GM12878 (cell line): ENCODE data around the gene PPP1R9B. TPM values are rescaled to one million over a fixed set of nuclear protein-coding genes. Genes with fewer than 3 reads are reported as not detected.

ENCODE experiments used
- ATAC-seq: fragments of 200-7000 bp; cut with Tn5 transposase; 3 replicates; pipeline ENCODE4 v1.9.1; 2020; ENCODE audit warnings: mild to moderate bottlenecking, moderate library complexity
- BruUV-seq: library from RNA; stranded (reverse); fragments of 400-500 nt; replicated peaks from 2 replicates; lab custom pipeline; 2021; lab: Mats Ljungman, UMichigan
- CTCF ChIA-PET: fragments of 300-600 bp; sonication (Branson Sonifier 250); formaldehyde crosslinking; extraction: SDS; loops from one replicate; lab custom pipeline; 2021; ENCODE audit warnings: inconsistent platforms; lab: Yijun Ruan, JAX
- POLR2A ChIA-PET: fragments of 350-600 bp; formaldehyde crosslinking; extraction: SDS; loops from one replicate; lab custom pipeline; 2021; ENCODE audit warnings: inconsistent platforms; lab: Charles Lee
- RAD21 ChIA-PET: fragments of 300-600 bp; sonication (Branson Sonifier 250); formaldehyde crosslinking; loops from one replicate; lab custom pipeline; 2023; ENCODE audit warnings: antibody characterized with exemption; ENCODE audit not compliant: unreplicated experiment; lab: Charles Lee
- SMC1A ChIA-PET: fragments of 300-600 bp; sonication (Branson Sonifier 250); formaldehyde crosslinking; loops from one replicate; lab custom pipeline; 2023; ENCODE audit not compliant: unreplicated experiment, uncharacterized antibody; lab: Charles Lee
- DNase-seq: peaks from one replicate; pipeline ENCODE4 v3.0.0-alpha.2; 2011; ENCODE audit warnings: low read depth, low spot score
- FAIRE-seq: peaks from 3 replicates; lab custom pipeline; 2011; peaks lifted over from hg19 to GRCh38; lab: Jason Lieb, UNC
- H2AFZ ChIP-seq: 2 replicates; pipeline ENCODE4 v1.6.0; 2011; ENCODE audit warnings: low read depth, low read length, control low read depth; ENCODE audit not compliant: control insufficient read depth
- H3K27ac ChIP-seq: 2 replicates; pipeline ENCODE4 v1.5.1; 2011; ENCODE audit warnings: control low read depth; ENCODE audit not compliant: control insufficient read depth, insufficient read depth
- H3K27me3 ChIP-seq, 2 experiments: replicated peaks in 1 of 2; 2 replicates each; pipeline versions ENCODE4 v1.6.0 to v1.6.1; 2011; ENCODE audit warnings: low read length in 1 of 2; ENCODE audit not compliant: control insufficient read depth in 2 of 2, insufficient read depth in 2 of 2
- H3K36me3 ChIP-seq, 2 experiments: 2 replicates each; pipeline ENCODE4 v1.5.1; 2011; ENCODE audit warnings: low read length in 1 of 2; ENCODE audit not compliant: control insufficient read depth in 2 of 2, insufficient read depth in 2 of 2
- H3K4me1 ChIP-seq: 2 replicates; pipeline ENCODE4 v1.6.1; 2011; ENCODE audit warnings: mild to moderate bottlenecking, low read length, moderate library complexity, mixed read lengths; ENCODE audit not compliant: control insufficient read depth, insufficient read depth
- H3K4me2 ChIP-seq: 2 replicates; pipeline ENCODE4 v1.6.0; 2011; ENCODE audit warnings: control low read depth; ENCODE audit not compliant: control insufficient read depth, insufficient read depth
- H3K4me3 ChIP-seq: fragments of 200-600 bp; sonication (generic); 2 replicates; pipeline ENCODE4 v1.5.1; 2016
- H3K79me2 ChIP-seq: 2 replicates; pipeline ENCODE4 v1.6.0; 2011; ENCODE audit warnings: low read length; ENCODE audit not compliant: control insufficient read depth, insufficient read depth
- H3K9ac ChIP-seq: 2 replicates; pipeline ENCODE4 v1.8.0; 2011; ENCODE audit warnings: low read length, control low read depth, mixed read lengths; ENCODE audit not compliant: control insufficient read depth, insufficient read depth
- H3K9me3 ChIP-seq: replicated peaks from 3 replicates; pipeline ENCODE4 v1.5.1; 2011; ENCODE audit warnings: mild to moderate bottlenecking, low read length; ENCODE audit not compliant: control insufficient read depth, insufficient read depth
- H4K20me1 ChIP-seq: 2 replicates; pipeline ENCODE4 v1.6.0; 2011; ENCODE audit not compliant: control insufficient read depth, insufficient read depth
- ATF7 ChIP-seq: fragments of 450-650 bp; IDR thresholded peaks from 2 replicates; pipeline ENCODE4 v1.6.1; 2016; ENCODE audit warnings: low read depth, mild to moderate bottlenecking
- CBX5 ChIP-seq: sonication (generic); IDR thresholded peaks from 2 replicates; pipeline ENCODE4 v1.6.1; 2016; ENCODE audit warnings: low read depth, moderate library complexity, mild to moderate bottlenecking, inconsistent platforms
- HDAC6 ChIP-seq: fragments of 200-600 bp; sonication (generic); IDR thresholded peaks from one replicate; pipeline ENCODE4 v1.8.0; 2017; ENCODE audit warnings: antibody characterized with exemption; ENCODE audit not compliant: unreplicated experiment
- IKZF2 ChIP-seq, 2 experiments: fragments of 450-650 bp; IDR thresholded peaks; 2 replicates each; pipeline ENCODE4 v1.6.1; 2017; ENCODE audit warnings: mild to moderate bottlenecking in 2 of 2, moderate library complexity in 2 of 2
- KAT2A ChIP-seq: conservative IDR thresholded peaks from 2 replicates; pipeline ENCODE4 v1.6.1; 2011; ENCODE audit warnings: low read depth, low read length; ENCODE audit not compliant: control insufficient read depth
- MEF2B ChIP-seq: fragments of 450-650 bp; IDR thresholded peaks from 2 replicates; pipeline ENCODE4 v1.6.1; 2018; ENCODE audit warnings: mild to moderate bottlenecking, moderate library complexity; ENCODE audit not compliant: partially characterized antibody, poor library complexity, severe bottlenecking
- POLR2AphosphoS5 ChIP-seq: IDR thresholded peaks from 2 replicates; pipeline ENCODE4 v1.6.1; 2011; ENCODE audit warnings: mild to moderate bottlenecking, low read length, inconsistent platforms
- RAD21 ChIP-seq: IDR thresholded peaks from 2 replicates; pipeline ENCODE4 v1.6.1; 2011; ENCODE audit warnings: mild to moderate bottlenecking, low read depth, low read length, moderate library complexity; ENCODE audit not compliant: insufficient read depth
- RFX5 ChIP-seq: IDR thresholded peaks from 2 replicates; pipeline ENCODE4 v1.6.1; 2011; ENCODE audit warnings: low read depth, low read length, improper control_type of control experiment
- TCF12 ChIP-seq: IDR thresholded peaks from 2 replicates; pipeline ENCODE4 v1.6.1; 2011; ENCODE audit warnings: low read depth, mild to moderate bottlenecking, low read length
- TCF7 ChIP-seq: IDR thresholded peaks from 2 replicates; pipeline ENCODE4 v1.6.1; 2014; ENCODE audit warnings: antibody characterized with exemption, borderline replicate concordance
- ZNF24 ChIP-seq: fragments of 450-650 bp; IDR thresholded peaks from 2 replicates; pipeline ENCODE4 v1.6.1; 2017; ENCODE audit warnings: antibody characterized with exemption, mild to moderate bottlenecking
- ZNF274 ChIP-seq: IDR thresholded peaks from one replicate; pipeline ENCODE4 v1.8.0; 2011; ENCODE audit not compliant: insufficient read length, insufficient read depth
- ZNF384 ChIP-seq: IDR thresholded peaks from 2 replicates; pipeline ENCODE4 v1.6.1; 2012; ENCODE audit warnings: low read depth, mild to moderate bottlenecking, low read length, improper control_type of control experiment, borderline replicate concordance
- ZSCAN29 ChIP-seq: fragments of 450-650 bp; IDR thresholded peaks from 2 replicates; pipeline ENCODE4 v1.6.1; 2017; ENCODE audit warnings: mild to moderate bottlenecking, moderate library complexity
- WGBS: methylation state at CpG from one replicate; pipeline ENCODE4 v1.1.6; 2016; ENCODE audit warnings: low lambda C conversion rate; ENCODE audit not compliant: insufficient replicate concordance, insufficient coverage; ENCODE audit errors: missing lambda C conversion rate; 5-methylcytosine and 5-hydroxymethylcytosine counted together
- in situ Hi-C: fragments of 300-500 bp; cut with MboI; formaldehyde crosslinking; loops from 9 replicates; pipeline ENCODE4 v1.14.3; 2018; ENCODE audit warnings: mixed read lengths
- intact Hi-C: fragments of 100-400 bp; cut with micrococcal nuclease; formaldehyde crosslinking; loops from one replicate; pipeline ENCODE4 v1.14.2; 2022; ENCODE audit not compliant: unreplicated experiment
- polyA plus RNA-seq, 11 experiments: library from polyadenylated mRNA; depleted of rRNA in 4 of 11; unstranded in 6 of 11; stranded (reverse) in 5 of 11; fragments of >200 nt; fragmentation: Nextera tagmentation in 4 of 11; fragmentation: Illumina TruSeq in 1 of 11; extraction: Ambion mirVana in 4 of 11; extraction: Trizol in 1 of 11; gene quantifications; 1 replicate in 1 of 11; 2 replicates in 10 of 11; pipeline versions ENCODE4 v1.2.1 to v1.2.3, GENCODE V29; 2011 to 2016; ENCODE audit warnings: inconsistent platforms in 2 of 11, missing spikeins in 2 of 11, low read depth in 1 of 11
- total RNA-seq, 4 experiments: library from RNA; depleted of rRNA in 3 of 4; stranded (reverse); fragments of >200 nt in 3 of 4; fragmentation: Illumina TruSeq in 1 of 4; extraction: Trizol in 1 of 4; gene quantifications; 2 replicates each; pipeline versions ENCODE4 v1.2.1 to v1.2.3, GENCODE V29; 2013 to 2021
- TF ChIP-seq, protein P1 (sequence below), 3 experiments: IDR thresholded peaks in 2 of 3; conservative IDR thresholded peaks in 1 of 3; 2 replicates each; pipeline ENCODE4 v1.5.1; 2011; ENCODE audit warnings: low read depth in 3 of 3, low read length in 3 of 3, mild to moderate bottlenecking in 3 of 3, control low read depth in 2 of 3, moderate library complexity in 2 of 3, inconsistent platforms in 1 of 3, mixed read lengths in 1 of 3; ENCODE audit not compliant: control insufficient read depth in 2 of 3, insufficient read depth in 1 of 3; ENCODE audit errors: extremely low read depth in 1 of 3

PPP1R9B gene
- total and polyA plus RNA-seq, 10 of the 15 experiments (the other 5 are each of a cell fraction or from before 2014, with no cell fraction given) = 0.20 to 107 (median 37.5) TPM

DNA sequence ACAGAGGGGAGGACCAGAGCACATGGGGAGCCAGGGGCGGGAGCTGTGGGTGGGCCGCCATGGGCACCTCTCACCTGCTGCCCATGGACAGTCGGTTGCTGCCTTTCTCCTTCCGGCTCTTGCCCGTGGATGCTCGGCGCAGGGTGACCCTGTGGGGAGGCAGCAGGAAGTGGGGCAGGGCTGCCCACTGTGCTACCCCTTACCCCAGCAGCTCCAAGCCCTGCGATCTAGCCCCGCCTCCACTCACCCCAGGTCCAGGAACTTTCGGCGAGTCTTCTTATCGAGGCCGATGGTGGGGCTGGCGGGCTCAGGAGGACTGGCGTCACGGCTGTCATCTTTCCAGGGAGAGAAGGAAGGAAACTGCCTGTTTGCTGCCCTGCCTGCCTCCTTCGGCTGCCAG lies 34.7 kb downstream of the PPP1R9B start:
- FAIRE-seq = no peak
- POLR2A ChIA-PET = interaction anchor here (1.5 kb wide), 1 partner anchor 36 kb away, joined by 4 read pairs; no protein-coding TSS in a partner anchor
- intact Hi-C loops = no loop called here

DNA sequence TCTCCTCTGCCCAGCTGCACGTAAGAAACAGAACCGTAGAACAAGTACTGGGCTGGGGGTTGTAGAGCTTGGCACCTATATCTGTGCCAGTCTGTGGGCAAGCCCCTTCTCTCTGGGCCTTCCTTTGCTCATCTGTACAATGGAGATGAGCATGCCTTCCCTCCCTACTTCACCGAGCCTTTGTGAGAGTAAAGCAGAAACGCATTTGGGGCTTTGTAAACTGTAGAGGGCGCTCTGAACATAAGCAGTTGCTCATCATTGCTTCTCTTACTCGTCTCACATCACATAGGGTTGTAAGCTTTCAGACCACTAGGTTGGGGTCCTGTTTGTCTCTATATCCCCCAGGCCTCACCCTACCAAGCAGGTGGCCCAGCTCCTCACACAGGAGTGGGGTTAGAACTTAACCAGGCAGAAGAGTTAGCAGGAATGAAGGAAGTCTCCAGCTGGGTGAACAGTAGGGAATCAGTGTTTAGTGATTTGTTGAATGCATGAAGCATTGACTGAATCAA lies 35.6 kb downstream of the PPP1R9B start:
- Histone ChIP-seq H3K4me3 (no peak overlapping the region), H3K79me2 (no peaks in the 10 kb centered on the region), H2AFZ (no peak overlapping the region), H3K27ac (no peak overlapping the region), H3K4me1 (no peaks in the 10 kb centered on the region), H3K36me3 (no peaks in the 10 kb centered on the region), H3K9me3 (no peaks in the 10 kb centered on the region), H3K27me3 (peaks cover 6% of the 10 kb centered on the region in 2 experiments; a peak in 3 of 4 replicates), H3K4me2 (no peak overlapping the region), H3K9ac (no peak overlapping the region), H4K20me1 (no peaks in the 10 kb centered on the region)
- ChIA-PET SMC1A (interaction anchor here (0.7 to 2.3 kb wide), 9 partner anchors 15 to 83 kb away, joined by 3 to 12 read pairs (median 5); partner anchors contain the start of gene SAMD14), RAD21 (interaction anchor here (0.8 to 2.1 kb wide), 7 partner anchors 15 to 179 kb away, joined by 3 to 19 read pairs (median 3); partner anchors contain the start of gene SAMD14), CTCF (interaction anchor here (0.6 to 3.1 kb wide), 36 partner anchors 9 to 247 kb away, joined by 3 to 38 read pairs (median 5); partner anchors contain the start of genes SGCA and TMEM92), POLR2A (interaction anchor here (1.5 kb wide), 1 partner anchor 37 kb away, joined by 4 read pairs; no protein-coding TSS in a partner anchor)
- intact Hi-C loops = no loop called here
- in situ Hi-C loops = no loop called here
- FAIRE-seq = peak; percentile 84
- WGBS = 23% methylated on average over 6 of the region's 6 CpGs
- peak; percentile 74 for ATAC-seq
- DNase-seq = no peak
- BruUV-seq = no TSS peak
- TF ChIP-seq RAD21 (peak; percentile 64), ZSCAN29 (no peak), MEF2B (no peak), ZNF24 (peak; percentile 50; the same call in 1 of the 2 replicates), TCF7 (no peak), KAT2A (no peak), ATF7 (no peak), RFX5 (no peak), ZNF274 (no peak), HDAC6 (no peak), TCF12 (no peak), POLR2AphosphoS5 (no peak)
- TF ChIP-seq, protein P1, sequence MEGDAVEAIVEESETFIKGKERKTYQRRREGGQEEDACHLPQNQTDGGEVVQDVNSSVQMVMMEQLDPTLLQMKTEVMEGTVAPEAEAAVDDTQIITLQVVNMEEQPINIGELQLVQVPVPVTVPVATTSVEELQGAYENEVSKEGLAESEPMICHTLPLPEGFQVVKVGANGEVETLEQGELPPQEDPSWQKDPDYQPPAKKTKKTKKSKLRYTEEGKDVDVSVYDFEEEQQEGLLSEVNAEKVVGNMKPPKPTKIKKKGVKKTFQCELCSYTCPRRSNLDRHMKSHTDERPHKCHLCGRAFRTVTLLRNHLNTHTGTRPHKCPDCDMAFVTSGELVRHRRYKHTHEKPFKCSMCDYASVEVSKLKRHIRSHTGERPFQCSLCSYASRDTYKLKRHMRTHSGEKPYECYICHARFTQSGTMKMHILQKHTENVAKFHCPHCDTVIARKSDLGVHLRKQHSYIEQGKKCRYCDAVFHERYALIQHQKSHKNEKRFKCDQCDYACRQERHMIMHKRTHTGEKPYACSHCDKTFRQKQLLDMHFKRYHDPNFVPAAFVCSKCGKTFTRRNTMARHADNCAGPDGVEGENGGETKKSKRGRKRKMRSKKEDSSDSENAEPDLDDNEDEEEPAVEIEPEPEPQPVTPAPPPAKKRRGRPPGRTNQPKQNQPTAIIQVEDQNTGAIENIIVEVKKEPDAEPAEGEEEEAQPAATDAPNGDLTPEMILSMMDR (IDR thresholded peaks at IDR 0.05 in 2 of 3, conservative IDR thresholded peaks at IDR 0.05 in 1 of 3; ENCODE audit: control insufficient read depth in 2 of 3, extremely low read depth in 1 of 3, insufficient read depth in 1 of 3, low read depth in 3 of 3, low read length in 3 of 3) = peak; percentile 69 to 77 (median 72)

More for the DNA sequence above, 34.7 kb downstream of the PPP1R9B start:
- no peak overlapping the region for H2AFZ ChIP-seq
- H3K79me2 ChIP-seq = no peaks in the 10 kb centered on the region
- DNase-seq (no peak), ATAC-seq (no peak)
- H3K4me2 ChIP-seq = no peak overlapping the region
- H3K4me3 ChIP-seq = no peak overlapping the region
- no peak overlapping the region for H3K27ac ChIP-seq
- no peaks in the 10 kb centered on the region for H3K4me1 ChIP-seq
- RAD21 ChIA-PET = interaction anchor here (0.9 to 2.1 kb wide), 4 partner anchors 46 to 54 kb away, joined by 3 to 19 read pairs (median 4); no protein-coding TSS in a partner anchor
- no peak overlapping the region for H3K9ac ChIP-seq
- H3K27me3 ChIP-seq = peaks cover 6% of the 10 kb centered on the region in 2 experiments; a peak in 3 of 4 replicates
- H3K9me3 ChIP-seq = no peaks in the 10 kb centered on the region
- H3K36me3 ChIP-seq = no peaks in the 10 kb centered on the region
- WGBS = 58% methylated on average over 15 of the region's 17 CpGs
- in situ Hi-C loops = no loop called here
- no TSS peak for BruUV-seq
- CTCF ChIA-PET = interaction anchor here (0.6 to 3.1 kb wide), 15 partner anchors 9 to 182 kb away, joined by 3 to 38 read pairs (median 7); partner anchors contain the start of gene SGCA
- SMC1A ChIA-PET = interaction anchor here (1.5 to 2.3 kb wide), 4 partner anchors 22 to 82 kb away, joined by 5 to 12 read pairs (median 8); no protein-coding TSS in a partner anchor
- TF ChIP-seq ZNF384 = no peak
- TF ChIP-seq IKZF2 (IDR thresholded peaks at IDR 0.05) = no peak
- no peak for TF ChIP-seq CBX5
- no peaks in the 10 kb centered on the region for H4K20me1 ChIP-seq
